IgD-negative memory B cell (primary cell): ENCODE data around the gene DCD. TPM values are rescaled to one million over a fixed set of nuclear protein-coding genes. Genes with fewer than 3 reads are reported as not detected.
"Not testable (repeated sequence)": the region's sequence is repeated elsewhere in the genome, so short reads cannot be mapped to it uniquely, and the experiment has no call there.

Experiments used
- H3K27ac Mint-ChIP-seq, 3 donors: one replicate each; pipeline ENCODE4 v1.8.0; 2020 to 2022; ENCODE audit warnings: mild to moderate bottlenecking in 3 of 3, mixed read lengths in 3 of 3, moderate library complexity in 1 of 3
- H3K27me3 Mint-ChIP-seq: one replicate; pipeline ENCODE4 v1.8.0; 2021; ENCODE audit warnings: mixed read lengths
- H3K36me3 Mint-ChIP-seq: one replicate; pipeline ENCODE4 v1.8.0; 2020; ENCODE audit warnings: mild to moderate bottlenecking, mixed read lengths
- H3K4me1 Mint-ChIP-seq, 3 donors: one replicate each; pipeline ENCODE4 v1.8.0; 2020 to 2022; ENCODE audit warnings: mixed read lengths in 3 of 3, mild to moderate bottlenecking in 1 of 3
- H3K4me3 Mint-ChIP-seq, 4 donors: one replicate each; pipeline ENCODE4 v1.8.0; 2020 to 2022; ENCODE audit warnings: mild to moderate bottlenecking in 4 of 4, mixed read lengths in 4 of 4, moderate library complexity in 3 of 4
- H3K9me3 Mint-ChIP-seq, 3 donors: one replicate each; pipeline ENCODE4 v1.8.0; 2020 to 2021; ENCODE audit warnings: mixed read lengths in 3 of 3, mild to moderate bottlenecking in 1 of 3
- polyA plus RNA-seq: library from polyadenylated mRNA; unstranded; fragments of 300-500 nt; fragmentation: Illumina TruSeq; gene quantifications from one replicate; pipeline ENCODE4 v1.2.3, GENCODE V29; 2021

The DCD gene, protein sequence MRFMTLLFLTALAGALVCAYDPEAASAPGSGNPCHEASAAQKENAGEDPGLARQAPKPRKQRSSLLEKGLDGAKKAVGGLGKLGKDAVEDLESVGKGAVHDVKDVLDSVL
- not detected for polyA plus RNA-seq

DNA sequence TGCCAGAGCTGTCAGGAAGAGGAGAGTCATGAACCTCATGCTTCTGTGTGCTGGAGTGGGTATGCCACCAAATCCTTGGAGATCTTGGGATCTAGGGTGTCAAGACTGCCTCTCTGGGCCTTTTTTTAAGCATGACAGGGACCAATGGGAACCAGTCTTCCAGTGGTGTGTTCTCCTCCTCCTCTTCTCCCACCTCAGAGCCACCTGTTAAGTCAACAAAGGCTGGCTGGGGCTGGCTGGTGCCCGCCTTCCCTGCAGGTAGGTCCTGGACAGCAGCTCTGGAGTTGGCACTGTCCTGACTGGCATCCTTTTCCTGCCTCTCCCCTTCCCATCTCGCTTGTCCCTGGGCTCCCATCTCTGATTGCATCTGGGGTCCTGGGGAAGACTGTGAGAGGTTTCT is at the start of gene DCD:
DCD (minus strand) TSS at position 101 of the 400 bp plus-strand sequence; CDS start at position 39, 62 bp downstream.
- peaks cover under 1% of the 10 kb centered on the region for H3K36me3 Mint-ChIP-seq
- peaks cover 0 to 2% (median 0%) of the 10 kb centered on the region in 3 donors for H3K4me1 Mint-ChIP-seq
- no peak within 1 kb of the TSS for H3K4me3 Mint-ChIP-seq
- H3K27ac Mint-ChIP-seq = no peak within 1 kb of the TSS
- no peaks in the 10 kb centered on the region for H3K9me3 Mint-ChIP-seq
- peaks cover 17% of the 10 kb centered on the region for H3K27me3 Mint-ChIP-seq

DNA sequence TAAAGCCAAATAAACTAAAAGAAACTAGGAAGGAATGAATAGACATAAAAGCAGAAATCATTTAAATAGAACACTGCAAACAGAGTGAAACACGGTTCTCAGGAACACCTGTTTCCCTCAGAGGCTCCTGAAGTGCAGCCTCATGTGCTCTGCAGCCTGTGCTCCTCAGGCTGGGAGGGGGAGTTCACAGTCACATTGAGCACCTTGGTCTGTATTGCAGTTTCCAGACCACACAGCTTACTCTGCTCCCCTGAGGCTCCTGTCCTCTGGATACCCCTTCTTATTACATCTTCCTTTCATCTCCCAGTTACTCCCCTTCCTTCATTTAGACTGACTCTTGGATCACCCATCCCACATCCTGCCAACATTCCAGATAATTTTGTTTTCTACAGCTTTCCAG is 49.7 kb upstream of the DCD start:
- Mint-ChIP-seq H3K9me3 (peaks cover 0 to 2% (median 0%) of the 10 kb centered on the region in 3 donors), H3K4me3 (no peak overlapping the region), H3K4me1 (no peaks in the 10 kb centered on the region), H3K27ac (no peak overlapping the region), H3K27me3 (peaks cover 27% of the 10 kb centered on the region), H3K36me3 (no peaks in the 10 kb centered on the region)

DNA sequence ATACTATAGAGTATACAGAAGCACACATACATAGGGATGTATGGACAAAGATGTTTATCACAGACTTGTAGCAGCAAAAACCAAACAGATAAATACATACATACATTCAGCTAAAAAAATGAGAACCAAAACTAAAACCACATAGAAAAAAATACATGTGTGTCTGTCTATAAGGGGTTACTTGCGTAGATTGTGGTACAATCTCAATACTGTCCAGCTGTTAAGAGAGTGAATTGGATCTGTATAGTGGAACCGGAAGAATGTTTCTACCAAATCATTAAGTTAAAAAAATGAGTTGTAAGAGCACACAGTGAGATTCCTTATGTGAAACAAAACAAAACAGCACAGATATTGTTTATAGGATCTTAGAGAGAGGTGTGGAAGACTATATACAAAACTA is 44.2 kb upstream of the DCD start:
- H3K9me3 Mint-ChIP-seq = peaks cover 0 to 3% (median 3%) of the 10 kb centered on the region in 3 donors
- H3K27ac Mint-ChIP-seq = no peak overlapping the region
- no peaks in the 10 kb centered on the region for H3K36me3 Mint-ChIP-seq
- H3K4me1 Mint-ChIP-seq = no peaks in the 10 kb centered on the region
- H3K27me3 Mint-ChIP-seq = peaks cover 19% of the 10 kb centered on the region
- no peak overlapping the region for H3K4me3 Mint-ChIP-seq

DNA sequence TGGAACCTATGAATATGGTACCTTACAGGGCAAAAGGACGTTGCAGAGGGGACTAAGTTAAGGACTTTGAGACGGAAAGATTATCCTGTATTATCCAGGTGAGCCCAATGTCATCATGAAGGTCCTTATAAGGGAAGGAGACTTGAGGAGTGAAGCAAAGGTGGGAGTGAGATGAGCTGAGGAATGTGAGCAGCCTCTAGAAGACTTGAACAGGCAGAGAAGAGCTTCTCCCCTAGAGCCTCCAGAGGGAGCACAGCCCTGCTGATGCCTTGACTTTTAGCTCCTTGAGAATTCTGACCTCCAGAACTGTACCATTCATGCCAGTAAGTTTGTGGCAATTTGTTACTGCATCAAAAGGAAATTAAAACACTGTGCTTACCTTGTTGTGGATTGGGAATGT is 41.8 kb upstream of the DCD start:
- peaks cover 0 to 5% (median 5%) of the 10 kb centered on the region in 3 donors for H3K9me3 Mint-ChIP-seq
- H3K27ac Mint-ChIP-seq = no peak overlapping the region
- H3K4me1 Mint-ChIP-seq = no peaks in the 10 kb centered on the region
- no peak overlapping the region for H3K4me3 Mint-ChIP-seq
- H3K27me3 Mint-ChIP-seq = peaks cover 17% of the 10 kb centered on the region
- peaks cover 4% of the 10 kb centered on the region for H3K36me3 Mint-ChIP-seq

DNA sequence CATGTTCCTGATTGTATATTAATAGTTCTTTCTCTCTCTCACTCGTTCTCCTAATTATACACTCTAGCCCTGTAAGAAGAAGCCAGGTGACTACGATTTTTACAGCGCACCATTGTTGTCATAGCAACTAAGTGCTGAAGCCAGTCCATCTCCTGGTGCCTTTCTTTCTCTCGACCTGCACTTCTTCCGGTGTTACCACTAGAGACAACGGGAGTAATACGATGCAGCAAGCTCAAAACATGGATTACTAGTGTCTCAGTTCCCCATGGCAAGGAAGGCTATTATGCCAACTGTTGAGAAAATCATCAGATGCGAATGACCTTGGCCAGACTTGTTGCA is 40.8 kb upstream of the DCD start:
- no peak overlapping the region for H3K4me3 Mint-ChIP-seq
- peaks cover 18% of the 10 kb centered on the region for H3K27me3 Mint-ChIP-seq
- H3K4me1 Mint-ChIP-seq = no peaks in the 10 kb centered on the region
- H3K27ac Mint-ChIP-seq = no peak overlapping the region
- peaks cover 4% of the 10 kb centered on the region for H3K36me3 Mint-ChIP-seq
- peaks cover 0 to 5% (median 5%) of the 10 kb centered on the region in 3 donors for H3K9me3 Mint-ChIP-seq

DNA sequence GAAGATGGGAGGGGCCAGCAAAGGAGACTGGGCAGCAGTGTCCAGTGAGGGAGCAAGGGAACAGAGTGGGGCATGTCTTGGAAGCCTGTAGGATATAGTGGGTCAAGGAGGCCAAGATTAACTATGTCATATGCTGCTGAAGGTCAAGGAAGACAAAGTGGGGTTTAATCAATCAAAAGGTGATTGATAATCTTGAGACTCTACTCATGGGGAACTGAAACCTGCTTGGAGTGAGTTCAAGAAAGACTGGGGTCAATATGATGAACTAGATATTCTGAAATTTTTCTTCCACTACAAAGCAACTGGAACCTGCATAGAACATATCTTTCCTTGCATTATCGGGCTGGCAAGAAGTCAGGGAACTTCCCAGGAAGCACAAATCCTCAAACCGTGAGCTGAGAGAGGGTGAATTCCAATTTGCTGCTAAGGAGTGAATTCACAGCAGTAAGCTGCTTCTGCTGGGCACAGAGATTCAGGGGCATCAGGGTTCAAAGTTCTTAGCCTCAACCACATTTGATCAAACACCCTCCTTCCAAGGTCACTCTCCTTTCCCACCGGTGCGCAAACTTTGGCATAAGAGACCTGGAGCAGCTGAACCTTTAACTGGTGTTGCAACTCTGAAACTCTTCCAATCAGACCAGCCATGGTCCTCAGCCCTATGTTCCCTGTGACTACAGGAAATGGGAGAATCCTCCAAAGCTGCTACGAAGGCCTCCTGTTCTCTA is 40.3 kb upstream of the DCD start:
- no peaks in the 10 kb centered on the region for H3K4me1 Mint-ChIP-seq
- H3K4me3 Mint-ChIP-seq = no peak overlapping the region
- H3K27me3 Mint-ChIP-seq = peaks cover 16% of the 10 kb centered on the region
- peaks cover 0 to 5% (median 3%) of the 10 kb centered on the region in 3 donors for H3K9me3 Mint-ChIP-seq
- H3K27ac Mint-ChIP-seq = no peak overlapping the region
- peaks cover 4% of the 10 kb centered on the region for H3K36me3 Mint-ChIP-seq

DNA sequence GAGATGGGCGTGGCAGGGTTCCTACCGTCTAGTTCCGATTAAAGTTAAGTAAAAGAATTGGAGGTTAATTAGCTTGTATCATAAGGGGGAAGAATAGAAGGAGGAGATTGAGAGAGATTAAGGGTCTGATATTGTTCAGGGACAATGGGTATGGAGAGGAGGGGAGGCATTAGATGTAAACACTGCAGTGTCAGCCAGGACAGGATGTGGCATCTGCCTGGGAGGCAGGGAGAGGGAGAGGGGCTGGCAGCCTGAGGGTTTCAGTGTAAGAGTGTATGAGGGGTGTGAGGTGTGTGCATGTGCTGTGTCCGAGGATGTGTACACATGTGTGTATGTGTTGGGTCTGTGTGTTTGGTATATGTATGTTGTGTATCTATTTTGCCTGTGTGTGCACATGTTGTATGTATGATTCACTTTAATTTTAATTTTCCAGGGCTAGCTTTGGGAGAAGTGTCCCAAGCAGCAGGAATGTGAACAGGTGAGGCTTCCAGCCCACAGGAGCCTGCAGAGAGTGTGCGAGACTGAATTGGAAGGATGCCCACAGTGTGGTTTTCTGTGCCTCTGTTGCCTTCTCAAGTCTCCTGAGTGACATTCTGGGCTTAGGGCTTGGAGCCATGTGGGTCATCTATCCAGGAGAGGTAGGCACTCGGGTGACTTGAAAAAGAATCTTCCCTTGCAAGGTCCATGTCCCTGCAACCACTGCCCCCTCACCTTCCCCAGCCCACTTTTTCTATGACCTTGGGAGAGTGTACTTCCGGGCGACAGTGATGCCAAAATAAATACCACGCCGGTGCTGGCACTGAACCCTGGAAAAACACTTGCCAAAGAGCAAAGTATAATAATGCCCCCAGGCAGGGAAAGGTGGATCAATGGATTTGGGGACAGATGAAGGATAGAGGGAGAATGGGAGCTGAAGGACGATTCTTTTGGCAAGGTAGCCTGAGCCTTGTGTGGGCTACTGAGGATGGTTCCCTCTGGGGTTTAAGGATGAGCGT is 36.8 kb upstream of the DCD start:
- Mint-ChIP-seq H3K27me3 (peaks cover 17% of the 10 kb centered on the region), H3K4me3 (no peak overlapping the region), H3K36me3 (peaks cover 4% of the 10 kb centered on the region), H3K27ac (no peak overlapping the region), H3K4me1 (no peaks in the 10 kb centered on the region), H3K9me3 (peaks cover 0 to 5% (median 3%) of the 10 kb centered on the region in 3 donors)

DNA sequence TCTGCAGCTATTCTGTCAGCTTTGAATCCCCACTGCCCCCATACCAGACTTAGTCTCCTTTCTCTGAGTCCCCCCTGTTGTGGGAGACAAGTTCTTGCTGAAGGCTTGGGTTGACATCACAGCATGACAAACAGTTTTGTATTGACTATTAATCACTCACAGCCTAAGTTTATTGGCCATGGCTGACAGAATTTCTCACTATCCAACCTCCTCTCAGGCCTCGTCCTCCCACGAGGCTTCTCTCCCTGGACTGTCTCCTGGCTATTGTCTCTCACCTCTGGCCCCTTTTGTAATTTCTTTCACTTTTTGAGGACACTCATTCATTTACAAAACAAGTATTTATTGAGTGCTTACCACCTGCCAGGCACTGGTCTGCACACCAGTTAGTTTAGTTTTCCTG is 35.2 kb upstream of the DCD start:
- Mint-ChIP-seq H3K4me3 (no peak overlapping the region), H3K27ac (no peak overlapping the region), H3K4me1 (no peaks in the 10 kb centered on the region), H3K27me3 (peaks cover 27% of the 10 kb centered on the region), H3K9me3 (peaks cover 0 to 5% (median 3%) of the 10 kb centered on the region in 3 donors), H3K36me3 (peaks cover 4% of the 10 kb centered on the region)

DNA sequence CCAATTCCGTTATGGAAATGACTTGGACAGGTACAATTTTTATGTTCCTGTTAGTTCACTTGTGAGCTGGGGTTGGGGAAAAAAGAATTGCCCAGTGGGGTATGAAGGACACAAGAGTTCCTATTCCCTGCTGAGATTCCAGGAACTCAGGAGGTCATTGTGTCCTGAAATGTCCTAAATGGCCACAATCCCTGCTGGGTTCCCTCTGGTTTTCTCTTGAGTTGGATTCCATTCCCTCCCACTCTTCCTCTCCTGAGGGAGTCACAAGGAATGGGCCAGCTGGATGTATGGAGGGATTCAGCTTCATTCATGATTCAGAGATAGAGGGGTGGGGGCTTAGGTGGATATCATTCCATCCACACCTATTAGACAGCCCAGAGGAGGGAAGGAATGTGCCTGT is 34.5 kb upstream of the DCD start:
- H3K27me3 Mint-ChIP-seq = peaks cover 27% of the 10 kb centered on the region
- peaks cover 0 to 5% (median 3%) of the 10 kb centered on the region in 3 donors for H3K9me3 Mint-ChIP-seq
- H3K4me3 Mint-ChIP-seq = no peak overlapping the region
- H3K27ac Mint-ChIP-seq = no peak overlapping the region
- peaks cover 4% of the 10 kb centered on the region for H3K36me3 Mint-ChIP-seq
- no peaks in the 10 kb centered on the region for H3K4me1 Mint-ChIP-seq

DNA sequence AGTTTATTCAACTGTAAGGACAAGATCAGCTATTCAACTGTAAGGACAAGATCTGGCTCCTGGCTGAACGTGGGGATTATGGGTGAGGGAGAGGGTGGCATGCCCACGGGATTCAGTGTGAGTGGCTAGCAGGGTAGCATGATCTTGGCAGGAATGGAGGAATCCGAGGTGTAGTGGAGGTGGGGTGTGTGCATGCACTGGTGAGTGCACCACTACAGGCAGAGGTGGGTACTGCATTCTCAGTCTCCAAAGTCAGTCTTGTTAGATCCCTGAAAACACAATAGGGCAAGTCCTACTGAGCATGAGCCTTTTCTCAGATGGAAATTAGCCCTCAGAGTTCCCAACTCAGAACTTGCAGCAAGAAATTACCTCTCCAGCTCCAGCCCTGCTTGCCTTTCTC is 32.2 kb upstream of the DCD start:
- Mint-ChIP-seq H3K27ac (no peak overlapping the region), H3K4me1 (no peaks in the 10 kb centered on the region), H3K9me3 (no peaks in the 10 kb centered on the region), H3K27me3 (peaks cover 31% of the 10 kb centered on the region), H3K4me3 (no peak overlapping the region), H3K36me3 (no peaks in the 10 kb centered on the region)

DNA sequence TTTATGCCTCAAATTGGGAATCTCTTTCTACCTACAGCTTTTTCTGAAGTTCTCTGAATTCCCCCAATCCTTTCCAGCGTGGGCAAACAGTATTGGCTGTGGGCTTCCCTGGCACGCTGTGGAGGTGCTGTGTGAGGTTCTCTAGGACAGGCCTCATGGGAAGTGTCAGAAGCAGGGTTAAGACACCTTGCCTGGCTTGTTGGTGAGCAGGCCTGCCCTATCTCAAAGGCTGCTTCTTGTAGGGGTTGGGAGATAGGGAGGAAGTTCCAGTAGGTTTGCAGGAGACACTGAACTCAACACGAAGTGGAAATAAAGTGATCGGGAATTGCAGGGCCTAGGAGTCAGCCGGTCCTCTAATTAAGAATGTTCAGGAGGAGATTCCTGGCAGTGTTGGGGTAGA is 30.0 kb upstream of the DCD start:
- Mint-ChIP-seq H3K9me3 (no peaks in the 10 kb centered on the region), H3K4me3 (no peak overlapping the region), H3K27ac (no peak overlapping the region), H3K27me3 (peaks cover 24% of the 10 kb centered on the region), H3K4me1 (no peaks in the 10 kb centered on the region), H3K36me3 (no peaks in the 10 kb centered on the region)

DNA sequence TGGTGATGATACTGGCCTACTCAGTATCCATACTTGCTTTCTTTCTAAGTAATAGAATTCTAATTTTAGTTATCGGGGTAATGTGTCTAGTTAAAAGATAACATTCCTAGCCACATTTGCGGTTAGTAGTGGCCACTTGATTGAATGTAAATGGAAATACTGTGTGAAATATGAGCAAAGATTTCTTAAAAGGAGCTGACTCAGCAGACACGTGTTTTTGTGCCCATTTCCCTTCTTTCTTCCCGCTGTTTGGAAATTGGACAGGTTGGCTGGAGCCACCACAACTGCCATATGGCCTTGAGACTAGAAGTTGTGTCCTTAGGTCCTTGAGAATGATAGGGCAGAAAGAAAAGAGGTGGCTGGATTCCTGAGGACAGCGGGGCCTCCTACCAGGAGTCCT is 19.8 kb upstream of the DCD start:
- Mint-ChIP-seq H3K27ac (no peak overlapping the region), H3K4me3 (no peak overlapping the region), H3K27me3 (peaks cover 9% of the 10 kb centered on the region), H3K4me1 (no peaks in the 10 kb centered on the region), H3K36me3 (no peaks in the 10 kb centered on the region), H3K9me3 (peaks cover 0 to 3% (median 0%) of the 10 kb centered on the region in 3 donors)

DNA sequence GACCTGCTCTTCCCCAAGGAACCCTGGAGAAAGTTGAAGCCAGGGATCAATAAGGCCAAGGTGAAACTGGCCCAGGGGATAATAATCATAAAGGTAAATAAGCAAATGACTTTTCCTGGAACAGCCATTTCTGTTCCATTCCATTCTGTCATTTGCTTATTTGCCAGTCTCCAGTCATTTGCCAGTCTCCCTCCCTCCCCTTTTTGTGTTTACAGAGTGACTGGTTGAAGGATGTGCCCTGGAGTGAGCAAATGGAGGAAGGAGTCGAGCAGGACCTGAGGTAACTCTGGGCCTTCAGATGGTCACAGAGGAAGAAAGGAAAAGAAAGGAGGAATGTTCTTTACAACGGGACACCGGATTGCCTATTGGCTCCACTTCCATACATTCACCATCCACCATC is 17.8 kb upstream of the DCD start:
- Mint-ChIP-seq H3K36me3 (no peaks in the 10 kb centered on the region), H3K9me3 (peaks cover 0 to 3% (median 0%) of the 10 kb centered on the region in 3 donors), H3K4me1 (no peaks in the 10 kb centered on the region), H3K27me3 (peaks cover 6% of the 10 kb centered on the region), H3K27ac (no peak overlapping the region), H3K4me3 (no peak overlapping the region)

DNA sequence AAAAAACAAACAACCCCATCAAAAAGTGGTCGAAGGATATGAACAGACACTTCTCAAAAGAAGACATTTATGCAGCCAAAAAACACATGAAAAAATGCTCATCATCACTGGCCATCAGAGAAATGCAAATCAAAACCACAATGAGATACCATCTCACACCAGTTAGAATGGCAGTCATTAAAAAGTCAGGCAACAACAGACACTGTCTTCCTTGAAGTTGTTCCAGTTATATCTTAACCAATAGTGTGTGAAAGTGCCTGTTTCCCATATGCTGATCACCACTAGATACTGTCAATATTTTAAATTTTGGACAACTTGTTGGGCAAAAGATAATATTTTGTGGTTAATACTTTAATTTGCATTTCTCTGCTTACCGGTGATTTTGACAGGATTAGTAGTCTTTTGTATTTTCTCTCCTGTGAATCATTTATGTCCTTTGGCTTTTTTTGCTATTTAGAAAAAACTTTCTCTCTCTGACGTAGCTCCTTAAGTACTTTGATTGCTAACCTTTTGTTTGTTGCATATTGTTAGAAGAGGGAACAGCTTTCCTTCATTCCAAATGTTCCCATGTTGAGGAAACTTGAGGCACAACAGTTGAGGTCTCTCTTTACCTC is 17.0 kb upstream of the DCD start:
- not testable (repeated sequence) for H3K27ac Mint-ChIP-seq, H3K27me3 Mint-ChIP-seq, H3K4me1 Mint-ChIP-seq, H3K36me3 Mint-ChIP-seq, H3K9me3 Mint-ChIP-seq, H3K4me3 Mint-ChIP-seq

DNA sequence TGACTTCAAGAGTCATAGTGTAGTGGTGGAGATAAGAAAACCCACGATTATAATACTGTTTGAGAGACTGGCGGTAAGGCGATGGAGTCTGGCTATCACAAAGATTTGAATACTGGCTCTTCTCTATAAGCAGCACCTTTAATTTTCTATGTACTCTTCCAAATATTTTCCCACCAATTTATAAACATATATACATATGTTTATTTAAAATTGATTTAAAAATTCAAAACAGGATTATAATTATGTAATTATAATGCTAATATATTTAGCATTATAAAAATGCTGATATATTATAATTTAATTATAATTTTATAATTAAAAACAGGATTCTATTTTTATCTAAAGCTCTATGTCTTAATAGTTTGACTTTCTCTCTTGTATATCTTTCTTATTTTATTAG is 15.4 kb upstream of the DCD start:
- H3K4me1 Mint-ChIP-seq = peaks cover 0 to under 1% (median 0%) of the 10 kb centered on the region in 3 donors
- H3K27ac Mint-ChIP-seq = no peak overlapping the region
- no peaks in the 10 kb centered on the region for H3K36me3 Mint-ChIP-seq
- peaks cover 0 to 3% (median 0%) of the 10 kb centered on the region in 3 donors for H3K9me3 Mint-ChIP-seq
- no peak overlapping the region for H3K4me3 Mint-ChIP-seq
- peaks cover 8% of the 10 kb centered on the region for H3K27me3 Mint-ChIP-seq
